Ishikawa (cell line): ENCODE results near the gene B3GLCT.

Source experiments
- CEBPB ChIP-seq: IDR thresholded peaks from 2 replicates; pipeline ENCODE4 v1.6.1; 2012
- CREB1 ChIP-seq: IDR thresholded peaks from 2 replicates; pipeline ENCODE4 v1.6.1; 2012; ENCODE audit warnings: low read depth
- EGR1 ChIP-seq: IDR thresholded peaks from 2 replicates; pipeline ENCODE4 v1.6.1; 2012
- EP300 ChIP-seq: IDR thresholded peaks from 2 replicates; pipeline ENCODE4 v1.6.1; 2012; ENCODE audit warnings: borderline replicate concordance
- FOXM1 ChIP-seq: IDR thresholded peaks from 2 replicates; pipeline ENCODE4 v1.6.1; 2012; ENCODE audit warnings: low read depth, borderline replicate concordance
- NFIC ChIP-seq: IDR thresholded peaks from 2 replicates; pipeline ENCODE4 v1.6.1; 2012
- RAD21 ChIP-seq: IDR thresholded peaks from 2 replicates; pipeline ENCODE4 v1.6.1; 2012; ENCODE audit warnings: low read depth
- TAF1 ChIP-seq: IDR thresholded peaks from 2 replicates; pipeline ENCODE4 v1.6.1; 2012; ENCODE audit warnings: low read depth, mild to moderate bottlenecking
- TCF12 ChIP-seq: IDR thresholded peaks from 2 replicates; pipeline ENCODE4 v1.6.1; 2012; ENCODE audit warnings: low read depth
- TEAD4 ChIP-seq: IDR thresholded peaks from 2 replicates; pipeline ENCODE4 v1.6.1; 2012
- YY1 ChIP-seq: IDR thresholded peaks from 2 replicates; pipeline ENCODE4 v1.6.1; 2012; ENCODE audit warnings: low read depth
- ZBTB7A ChIP-seq: IDR thresholded peaks from 2 replicates; pipeline ENCODE4 v1.6.1; 2012; ENCODE audit warnings: low read depth
- TF ChIP-seq, protein P1 (sequence below): IDR thresholded peaks from 2 replicates; pipeline ENCODE4 v1.6.1; 2012
- TF ChIP-seq, protein P2 (sequence below): IDR thresholded peaks from 2 replicates; pipeline ENCODE4 v1.6.1; 2012
- TF ChIP-seq, protein P3 (sequence below): IDR thresholded peaks from 2 replicates; pipeline ENCODE4 v1.6.1; 2012; ENCODE audit warnings: low read depth, mild to moderate bottlenecking

B3GLCT gene

DNA sequence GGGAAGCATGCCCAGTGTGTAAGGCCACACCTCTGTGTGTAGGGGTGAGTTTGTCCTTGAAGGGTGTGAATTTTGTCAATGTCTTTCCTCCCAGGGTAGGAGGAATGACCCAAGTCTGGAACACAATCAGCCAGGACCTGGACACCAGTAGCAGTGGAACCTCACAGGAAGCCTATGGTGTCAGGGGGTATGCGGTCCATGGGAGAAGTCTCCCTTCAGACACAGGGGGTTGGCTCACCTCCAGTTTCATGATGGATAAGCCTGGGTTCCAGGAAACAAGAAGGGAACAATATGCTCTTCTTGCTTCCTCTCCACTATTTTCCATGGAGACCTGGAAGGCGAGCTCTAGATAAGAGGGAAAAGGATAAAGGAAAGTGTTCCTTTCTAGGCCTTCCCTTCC lies 23.9 kb downstream of the B3GLCT start:
- TF ChIP-seq NFIC (no peak), CEBPB (no peak), EP300 (no peak), FOXM1 (no peak), CREB1 (no peak), ZBTB7A (no peak), TEAD4 (no peak), YY1 (no peak), TCF12 (no peak), EGR1 (no peak), RAD21 (no peak)
- TF ChIP-seq, protein P1, sequence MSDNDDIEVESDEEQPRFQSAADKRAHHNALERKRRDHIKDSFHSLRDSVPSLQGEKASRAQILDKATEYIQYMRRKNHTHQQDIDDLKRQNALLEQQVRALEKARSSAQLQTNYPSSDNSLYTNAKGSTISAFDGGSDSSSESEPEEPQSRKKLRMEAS: no peak
- TF ChIP-seq, protein P2, sequence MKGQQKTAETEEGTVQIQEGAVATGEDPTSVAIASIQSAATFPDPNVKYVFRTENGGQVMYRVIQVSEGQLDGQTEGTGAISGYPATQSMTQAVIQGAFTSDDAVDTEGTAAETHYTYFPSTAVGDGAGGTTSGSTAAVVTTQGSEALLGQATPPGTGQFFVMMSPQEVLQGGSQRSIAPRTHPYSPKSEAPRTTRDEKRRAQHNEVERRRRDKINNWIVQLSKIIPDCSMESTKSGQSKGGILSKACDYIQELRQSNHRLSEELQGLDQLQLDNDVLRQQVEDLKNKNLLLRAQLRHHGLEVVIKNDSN: no peak

DNA sequence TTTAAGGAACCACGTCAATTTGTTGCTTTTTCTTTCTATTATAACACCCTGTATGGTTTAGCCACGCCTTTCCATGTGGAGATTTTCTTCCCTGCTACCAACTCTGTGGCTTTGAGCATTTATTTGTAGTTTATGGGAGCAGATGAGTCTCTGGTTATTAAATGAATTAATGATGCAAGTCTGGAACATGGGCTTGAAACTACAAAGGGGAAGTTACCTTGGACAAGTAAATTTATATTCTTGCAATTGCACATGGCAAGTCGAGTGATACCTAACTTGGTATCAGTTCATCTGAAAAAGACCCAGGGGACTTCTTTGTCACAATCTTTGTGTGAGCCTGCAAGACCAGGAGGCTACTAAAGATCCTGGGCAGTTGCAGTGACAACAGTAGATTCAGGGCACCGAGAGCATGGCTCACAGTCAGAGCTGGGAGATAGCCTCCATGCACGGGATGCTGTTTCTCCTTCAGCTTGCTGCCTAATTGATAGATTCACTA lies 24.4 kb downstream of the B3GLCT start:
- TF ChIP-seq TEAD4: no peak
- no peak for TF ChIP-seq ZBTB7A
- TF ChIP-seq, protein P1: no peak
- TF ChIP-seq TAF1: no peak
- no peak for TF ChIP-seq EP300
- TF ChIP-seq, protein P3, sequence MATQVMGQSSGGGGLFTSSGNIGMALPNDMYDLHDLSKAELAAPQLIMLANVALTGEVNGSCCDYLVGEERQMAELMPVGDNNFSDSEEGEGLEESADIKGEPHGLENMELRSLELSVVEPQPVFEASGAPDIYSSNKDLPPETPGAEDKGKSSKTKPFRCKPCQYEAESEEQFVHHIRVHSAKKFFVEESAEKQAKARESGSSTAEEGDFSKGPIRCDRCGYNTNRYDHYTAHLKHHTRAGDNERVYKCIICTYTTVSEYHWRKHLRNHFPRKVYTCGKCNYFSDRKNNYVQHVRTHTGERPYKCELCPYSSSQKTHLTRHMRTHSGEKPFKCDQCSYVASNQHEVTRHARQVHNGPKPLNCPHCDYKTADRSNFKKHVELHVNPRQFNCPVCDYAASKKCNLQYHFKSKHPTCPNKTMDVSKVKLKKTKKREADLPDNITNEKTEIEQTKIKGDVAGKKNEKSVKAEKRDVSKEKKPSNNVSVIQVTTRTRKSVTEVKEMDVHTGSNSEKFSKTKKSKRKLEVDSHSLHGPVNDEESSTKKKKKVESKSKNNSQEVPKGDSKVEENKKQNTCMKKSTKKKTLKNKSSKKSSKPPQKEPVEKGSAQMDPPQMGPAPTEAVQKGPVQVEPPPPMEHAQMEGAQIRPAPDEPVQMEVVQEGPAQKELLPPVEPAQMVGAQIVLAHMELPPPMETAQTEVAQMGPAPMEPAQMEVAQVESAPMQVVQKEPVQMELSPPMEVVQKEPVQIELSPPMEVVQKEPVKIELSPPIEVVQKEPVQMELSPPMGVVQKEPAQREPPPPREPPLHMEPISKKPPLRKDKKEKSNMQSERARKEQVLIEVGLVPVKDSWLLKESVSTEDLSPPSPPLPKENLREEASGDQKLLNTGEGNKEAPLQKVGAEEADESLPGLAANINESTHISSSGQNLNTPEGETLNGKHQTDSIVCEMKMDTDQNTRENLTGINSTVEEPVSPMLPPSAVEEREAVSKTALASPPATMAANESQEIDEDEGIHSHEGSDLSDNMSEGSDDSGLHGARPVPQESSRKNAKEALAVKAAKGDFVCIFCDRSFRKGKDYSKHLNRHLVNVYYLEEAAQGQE: no peak
- TF ChIP-seq NFIC: no peak
- TF ChIP-seq, protein P2: no peak
- no peak for TF ChIP-seq TCF12
- no peak for TF ChIP-seq CEBPB
- no peak for TF ChIP-seq EGR1
- TF ChIP-seq RAD21: no peak
- no peak for TF ChIP-seq YY1
- TF ChIP-seq FOXM1: no peak
- no peak for TF ChIP-seq CREB1

DNA sequence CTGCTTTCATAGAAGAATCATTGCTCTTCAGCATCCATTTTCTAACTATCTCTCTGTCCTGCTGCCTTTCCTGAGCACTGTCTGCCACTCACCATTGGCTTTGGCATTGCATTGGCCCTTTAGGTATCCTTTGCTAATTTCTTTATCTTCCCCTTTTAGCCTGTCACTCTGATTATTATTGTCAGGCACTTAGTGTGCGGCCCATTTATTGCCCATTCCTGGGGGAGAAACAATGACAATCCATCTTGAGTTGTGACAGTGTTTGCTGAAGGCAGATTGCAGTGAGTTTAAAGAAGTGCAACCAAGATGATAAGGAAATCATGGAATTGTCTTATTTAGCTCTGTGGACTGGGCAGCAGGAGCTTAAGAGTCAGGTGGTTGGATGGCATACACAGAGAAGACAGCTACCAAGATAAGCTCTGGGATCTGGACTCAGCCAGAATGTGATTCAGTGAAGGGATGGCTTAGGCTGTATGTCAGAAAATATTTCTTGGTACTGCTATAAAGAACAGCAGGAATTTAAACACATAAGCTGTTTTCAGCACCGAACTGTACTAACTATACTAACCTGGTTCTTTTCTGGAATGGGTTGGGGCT lies 25.3 kb downstream of the B3GLCT start:
- TF ChIP-seq TCF12 (no peak), CEBPB (no peak), YY1 (no peak), EGR1 (no peak), NFIC (no peak), TEAD4 (no peak), CREB1 (no peak), ZBTB7A (no peak), TAF1 (no peak), EP300 (no peak), FOXM1 (no peak), RAD21 (no peak)
- TF ChIP-seq, protein P1: no peak
- TF ChIP-seq, protein P3: no peak
- TF ChIP-seq, protein P2: no peak

DNA sequence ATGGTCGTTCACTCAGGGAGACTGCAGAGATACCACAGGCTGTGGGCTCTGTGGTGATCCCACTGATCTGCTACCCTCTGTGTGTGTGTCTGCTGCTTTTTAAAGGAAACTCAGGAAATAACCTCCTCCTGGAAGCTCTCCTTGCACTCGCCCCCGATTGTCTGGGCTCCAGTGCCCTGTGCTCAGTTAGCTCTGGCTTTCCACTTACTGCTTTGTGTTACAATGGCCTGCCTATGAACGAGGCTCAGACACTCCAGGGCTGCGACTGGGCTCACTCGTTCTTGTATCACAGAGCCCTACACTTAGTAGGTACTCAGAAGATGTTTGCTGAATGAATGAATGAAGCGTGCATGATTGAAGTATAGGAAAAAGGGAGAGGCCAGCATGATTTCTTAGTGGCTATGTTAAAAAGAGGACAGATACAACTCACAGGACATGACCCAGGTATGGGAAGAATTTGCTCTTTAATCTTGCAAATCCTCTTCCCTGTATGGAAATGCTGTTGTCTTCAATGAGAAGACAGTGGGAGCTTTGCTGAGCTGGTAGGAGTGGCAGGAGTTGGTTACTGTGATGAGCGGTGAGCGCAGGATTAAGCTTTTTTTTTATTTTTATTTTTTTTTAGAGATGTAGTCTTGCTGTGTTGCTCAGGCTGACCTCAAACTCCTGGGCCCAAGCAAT lies 26.4 kb downstream of the B3GLCT start:
- TF ChIP-seq CEBPB: no peak
- TF ChIP-seq FOXM1: no peak
- no peak for TF ChIP-seq ZBTB7A
- TF ChIP-seq YY1: no peak

DNA sequence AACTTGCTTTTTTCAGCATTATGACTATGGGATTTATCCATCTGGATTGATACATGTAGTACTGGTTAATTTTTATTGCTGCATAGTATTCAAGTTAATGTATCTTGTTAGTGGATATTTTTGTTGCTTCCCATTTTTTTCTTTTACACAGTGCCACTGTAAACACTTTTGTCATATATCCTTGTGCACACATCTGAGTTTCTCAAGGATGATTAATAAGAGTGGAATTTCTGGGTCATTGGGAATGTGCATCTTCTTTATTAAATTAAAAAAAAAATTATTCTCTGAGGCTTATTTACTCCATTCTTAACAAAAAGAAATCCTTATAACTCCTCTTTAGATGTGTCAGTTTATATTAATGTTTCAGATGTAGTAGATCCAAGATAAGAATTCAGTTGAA lies 27.3 kb downstream of the B3GLCT start:
- no peak for TF ChIP-seq RAD21
- TF ChIP-seq TAF1: no peak
- TF ChIP-seq, protein P1: no peak
- no peak for TF ChIP-seq EGR1
- TF ChIP-seq YY1: no peak
- TF ChIP-seq, protein P2: no peak
- no peak for TF ChIP-seq CREB1
- TF ChIP-seq ZBTB7A: no peak
- TF ChIP-seq TCF12: no peak
- no peak for TF ChIP-seq CEBPB
- no peak for TF ChIP-seq FOXM1
- TF ChIP-seq, protein P3: no peak
- no peak for TF ChIP-seq EP300
- TF ChIP-seq NFIC: no peak
- TF ChIP-seq TEAD4: no peak
